Peyer's patch (tissue), 4 donors: Measurements from ENCODE around the gene SIK1.
"Not testable (repeated sequence)": the region's sequence is repeated elsewhere in the genome, so short reads cannot be mapped to it uniquely, and the experiment has no call there.

ENCODE experiments used
- POLR2A ChIP-seq, 2 donors: fragments of 450-650 bp; IDR thresholded peaks; one replicate each; pipeline ENCODE4 v1.5.1; 2017; ENCODE audit warnings: antibody characterized with exemption in 2 of 2, mild to moderate bottlenecking in 2 of 2, moderate library complexity in 2 of 2
- TF ChIP-seq, protein P1 (sequence below), 6 experiments: fragments of 450-650 bp in 4 of 6; fragments of 200-600 bp in 2 of 6; sonication (generic) in 1 of 6; IDR thresholded peaks; one replicate each; pipeline ENCODE4 v1.5.1; 2017 to 2019; ENCODE audit warnings: antibody characterized with exemption in 6 of 6, mild to moderate bottlenecking in 3 of 6, moderate library complexity in 1 of 6

GRCh38 chr21:43380337-43380736 is 46.6 kb downstream of the SIK1 start:
- TF ChIP-seq, protein P1, sequence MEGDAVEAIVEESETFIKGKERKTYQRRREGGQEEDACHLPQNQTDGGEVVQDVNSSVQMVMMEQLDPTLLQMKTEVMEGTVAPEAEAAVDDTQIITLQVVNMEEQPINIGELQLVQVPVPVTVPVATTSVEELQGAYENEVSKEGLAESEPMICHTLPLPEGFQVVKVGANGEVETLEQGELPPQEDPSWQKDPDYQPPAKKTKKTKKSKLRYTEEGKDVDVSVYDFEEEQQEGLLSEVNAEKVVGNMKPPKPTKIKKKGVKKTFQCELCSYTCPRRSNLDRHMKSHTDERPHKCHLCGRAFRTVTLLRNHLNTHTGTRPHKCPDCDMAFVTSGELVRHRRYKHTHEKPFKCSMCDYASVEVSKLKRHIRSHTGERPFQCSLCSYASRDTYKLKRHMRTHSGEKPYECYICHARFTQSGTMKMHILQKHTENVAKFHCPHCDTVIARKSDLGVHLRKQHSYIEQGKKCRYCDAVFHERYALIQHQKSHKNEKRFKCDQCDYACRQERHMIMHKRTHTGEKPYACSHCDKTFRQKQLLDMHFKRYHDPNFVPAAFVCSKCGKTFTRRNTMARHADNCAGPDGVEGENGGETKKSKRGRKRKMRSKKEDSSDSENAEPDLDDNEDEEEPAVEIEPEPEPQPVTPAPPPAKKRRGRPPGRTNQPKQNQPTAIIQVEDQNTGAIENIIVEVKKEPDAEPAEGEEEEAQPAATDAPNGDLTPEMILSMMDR (IDR thresholded peaks at IDR 0.05): not testable (repeated sequence)
- not testable (repeated sequence) for TF ChIP-seq POLR2A (IDR thresholded peaks at IDR 0.05)
